B cell (primary cell): Measurements from ENCODE around the gene LPCAT3. TPM values are rescaled to one million over a fixed set of nuclear protein-coding genes. Genes with fewer than 3 reads are reported as not detected.
A peak's percentile ranks its signal among the peaks of the same experiment; 100 is the strongest.

Experiments used
- ATAC-seq: fragments of 200-7000 bp; cut with Tn5 transposase; one replicate; pipeline ENCODE4 v1.10.0; 2021; ENCODE audit warnings: low read depth, mild to moderate bottlenecking, moderate number of reproducible peaks, moderate library complexity
- CTCF ChIA-PET: fragments of 350-600 bp; sonication (Branson Sonifier 250); formaldehyde crosslinking; loops from one replicate; lab custom pipeline; 2021; ENCODE audit warnings: antibody characterized with exemption, inconsistent platforms; lab: Charles Lee
- POLR2A ChIA-PET: fragments of 350-600 bp; sonication (Branson Sonifier 250); formaldehyde crosslinking; loops from one replicate; lab custom pipeline; 2021; ENCODE audit warnings: antibody characterized with exemption; lab: Charles Lee
- DNase-seq: peaks from one replicate; pipeline ENCODE4 v3.0.0; 2013
- H2AFZ ChIP-seq: 2 replicates; pipeline ENCODE4 v1.6.1; 2012; ENCODE audit warnings: mild to moderate bottlenecking, low read depth, low read length; ENCODE audit not compliant: insufficient read depth, poor library complexity, severe bottlenecking
- H3K27ac ChIP-seq, 2 donors: 1 replicate in 1 of 2; 2 replicates in 1 of 2; pipeline ENCODE4 v1.5.1; 2012 to 2013; ENCODE audit warnings: low read length in 2 of 2, mild to moderate bottlenecking in 2 of 2, moderate library complexity in 1 of 2
- H3K27me3 ChIP-seq, 4 experiments: fragments of 200-600 bp in 1 of 4; sonication (generic) in 1 of 4; replicated peaks in 1 of 4; 1 replicate in 2 of 4; 2 replicates in 2 of 4; pipeline versions ENCODE4 v1.6.1 to v1.7.0; 2013 to 2016; ENCODE audit warnings: low read length in 3 of 4, mild to moderate bottlenecking in 2 of 4, mixed read lengths in 1 of 4, moderate library complexity in 1 of 4; ENCODE audit not compliant: insufficient read depth in 4 of 4, control insufficient read depth in 3 of 4; ENCODE audit errors: control extremely low read depth in 1 of 4
- H3K36me3 ChIP-seq, 2 experiments: replicated peaks in 1 of 2; 1 replicate in 1 of 2; 2 replicates in 1 of 2; pipeline versions ENCODE4 v1.6.1 to v1.7.1; 2013; ENCODE audit warnings: low read length in 1 of 2; ENCODE audit not compliant: insufficient read depth in 2 of 2, control insufficient read depth in 1 of 2; ENCODE audit errors: control extremely low read depth in 1 of 2, extremely low read depth in 1 of 2
- H3K4me1 ChIP-seq, 2 donors: fragments of 200-600 bp in 1 of 2; sonication (generic) in 1 of 2; 1 replicate in 1 of 2; 2 replicates in 1 of 2; pipeline versions ENCODE4 v1.5.1 to v1.6.1; 2013 to 2017; ENCODE audit warnings: low read length in 2 of 2; ENCODE audit not compliant: control insufficient read depth in 2 of 2, insufficient read depth in 2 of 2
- H3K4me2 ChIP-seq: replicated peaks from 2 replicates; pipeline ENCODE3; 2012; ENCODE audit warnings: mild to moderate bottlenecking, low read depth, low read length; ENCODE audit not compliant: poor library complexity, severe bottlenecking
- H3K4me3 ChIP-seq, 5 experiments: fragments of 200-600 bp in 1 of 5; sonication (generic) in 1 of 5; 1 replicate in 3 of 5; 2 replicates in 2 of 5; pipeline versions ENCODE4 v1.5.1 to v1.7.0; 2011 to 2016; ENCODE audit warnings: low read length in 4 of 5, mild to moderate bottlenecking in 4 of 5, low read depth in 2 of 5, control low read depth in 1 of 5, moderate library complexity in 1 of 5; ENCODE audit not compliant: insufficient read depth in 1 of 5; ENCODE audit errors: control extremely low read depth in 1 of 5, extremely low read depth in 1 of 5
- H3K79me2 ChIP-seq: fragments of 200-600 bp; sonication (generic); one replicate; pipeline ENCODE4 v1.6.0; 2016; ENCODE audit warnings: low read length; ENCODE audit not compliant: control insufficient read depth, insufficient read depth
- H3K9ac ChIP-seq: fragments of 200-600 bp; sonication (generic); 2 replicates; pipeline ENCODE4 v1.6.1; 2017; ENCODE audit warnings: mild to moderate bottlenecking, low read length, moderate library complexity
- H3K9me3 ChIP-seq, 3 donors: one replicate each; pipeline versions ENCODE4 v1.6.1 to v1.7.1; 2013; ENCODE audit warnings: low read length in 2 of 3; ENCODE audit not compliant: control insufficient read depth in 2 of 3, insufficient read depth in 1 of 3; ENCODE audit errors: control extremely low read depth in 1 of 3
- H4K20me1 ChIP-seq: 2 replicates; pipeline ENCODE4 v1.6.0; 2012; ENCODE audit warnings: mild to moderate bottlenecking, low read length; ENCODE audit not compliant: insufficient read depth, control insufficient read depth, poor library complexity, severe bottlenecking
- H3K27ac Mint-ChIP-seq: one replicate; pipeline ENCODE4 v1.8.0; 2021; ENCODE audit warnings: mixed read lengths
- H3K27me3 Mint-ChIP-seq: one replicate; pipeline ENCODE4 v1.8.0; 2021; ENCODE audit warnings: mixed read lengths
- H3K4me1 Mint-ChIP-seq: one replicate; pipeline ENCODE4 v1.8.0; 2021; ENCODE audit warnings: mixed read lengths
- H3K4me3 Mint-ChIP-seq: one replicate; pipeline ENCODE4 v1.8.0; 2021; ENCODE audit warnings: mixed read lengths
- H3K9me3 Mint-ChIP-seq: one replicate; pipeline ENCODE4 v1.8.0; 2022; ENCODE audit warnings: mixed read lengths; ENCODE audit not compliant: insufficient read depth
- EZH2 ChIP-seq: IDR thresholded peaks from 2 replicates; pipeline ENCODE4 v1.6.1; 2012; ENCODE audit warnings: borderline replicate concordance, low read depth, mild to moderate bottlenecking, moderate library complexity, low read length; ENCODE audit not compliant: insufficient read depth, poor library complexity, severe bottlenecking
- WGBS: methylation state at CpG from one replicate; pipeline ENCODE4 v1.1.5; 2013; ENCODE audit warnings: missing lambda C conversion rate; ENCODE audit not compliant: insufficient coverage; 5-methylcytosine and 5-hydroxymethylcytosine counted together
- intact Hi-C: fragments of 100-400 bp; cut with micrococcal nuclease; formaldehyde crosslinking; loops from one replicate; pipeline ENCODE4 v1.10.0; 2022
- polyA plus RNA-seq: library from polyadenylated mRNA; depleted of rRNA; stranded (reverse); fragments of >200 nt; gene quantifications from 2 replicates; pipeline ENCODE4 v1.2.3, GENCODE V29; 2012
- total RNA-seq, 2 donors: library from RNA; stranded (reverse); fragments of 120-200 nt in 1 of 2; gene quantifications; 1 replicate in 1 of 2; 2 replicates in 1 of 2; pipeline versions ENCODE4 v1.2.3 to v1.2.4, GENCODE V29; 2013 to 2022
- TF ChIP-seq, protein P1 (sequence below): fragments of 200-600 bp; IDR thresholded peaks from one replicate; pipeline ENCODE4 v1.8.0; 2022; ENCODE audit warnings: antibody characterized with exemption, mild to moderate bottlenecking

LPCAT3 gene
- total and polyA plus RNA-seq, 2 donors (not counting 1 experiment from before 2014, with no cell fraction given) = 17.6 to 26.2 TPM

DNA sequence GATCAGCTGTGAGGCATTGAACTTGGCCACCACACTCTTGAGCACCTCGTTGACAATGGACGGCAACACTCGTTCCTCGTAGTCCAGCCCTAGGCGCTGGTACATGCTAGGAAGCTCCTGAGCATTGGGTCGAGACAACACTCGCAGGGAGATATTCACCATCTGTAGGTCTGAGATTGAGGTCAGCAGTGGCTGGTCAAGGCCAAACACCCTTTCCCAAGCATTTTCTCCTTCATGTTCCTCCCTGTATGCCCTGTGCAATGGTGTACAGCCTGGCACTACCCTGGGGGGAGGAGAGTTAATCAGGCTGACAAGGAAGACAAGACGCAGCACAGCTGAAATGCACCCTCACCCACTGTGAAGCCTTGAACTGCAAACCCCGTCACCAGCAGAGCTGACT, 49.9 kb downstream of the LPCAT3 start:
- ChIA-PET POLR2A (interaction anchor here (1.0 to 3.0 kb wide), 4 partner anchors 10 to 95 kb away, joined by 3 to 23 read pairs (median 6); partner anchors contain the start of genes C12orf57, PTPN6, RNU7-1 and SPSB2), CTCF (interaction anchor here (0.8 to 3.0 kb wide), 17 partner anchors 8 to 121 kb away, joined by 3 to 68 read pairs (median 5); partner anchors contain the start of genes C12orf57, PTPN6, RNU7-1 and SPSB2)
- no peak for ATAC-seq
- intact Hi-C loops = no loop called here
- no peak overlapping the region for H3K27ac Mint-ChIP-seq
- peak overlapping the region; percentile 100 for H3K4me3 Mint-ChIP-seq
- no peak for DNase-seq
- H3K79me2 ChIP-seq = peaks cover 59% of the 10 kb centered on the region
- H4K20me1 ChIP-seq = peaks cover 14% of the 10 kb centered on the region
- H3K27me3 ChIP-seq = no peaks in the 10 kb centered on the region
- peaks cover 53% of the 10 kb centered on the region for H3K4me1 Mint-ChIP-seq
- no peak overlapping the region for H3K27ac ChIP-seq
- H2AFZ ChIP-seq = no peak overlapping the region
- 98% methylated on average over 8 of the region's 9 CpGs for WGBS
- H3K4me1 ChIP-seq = peaks cover 34 to 45% of the 10 kb centered on the region in 2 donors
- H3K9ac ChIP-seq = no peak overlapping the region
- TF ChIP-seq EZH2 = no peak
- TF ChIP-seq, protein P1, sequence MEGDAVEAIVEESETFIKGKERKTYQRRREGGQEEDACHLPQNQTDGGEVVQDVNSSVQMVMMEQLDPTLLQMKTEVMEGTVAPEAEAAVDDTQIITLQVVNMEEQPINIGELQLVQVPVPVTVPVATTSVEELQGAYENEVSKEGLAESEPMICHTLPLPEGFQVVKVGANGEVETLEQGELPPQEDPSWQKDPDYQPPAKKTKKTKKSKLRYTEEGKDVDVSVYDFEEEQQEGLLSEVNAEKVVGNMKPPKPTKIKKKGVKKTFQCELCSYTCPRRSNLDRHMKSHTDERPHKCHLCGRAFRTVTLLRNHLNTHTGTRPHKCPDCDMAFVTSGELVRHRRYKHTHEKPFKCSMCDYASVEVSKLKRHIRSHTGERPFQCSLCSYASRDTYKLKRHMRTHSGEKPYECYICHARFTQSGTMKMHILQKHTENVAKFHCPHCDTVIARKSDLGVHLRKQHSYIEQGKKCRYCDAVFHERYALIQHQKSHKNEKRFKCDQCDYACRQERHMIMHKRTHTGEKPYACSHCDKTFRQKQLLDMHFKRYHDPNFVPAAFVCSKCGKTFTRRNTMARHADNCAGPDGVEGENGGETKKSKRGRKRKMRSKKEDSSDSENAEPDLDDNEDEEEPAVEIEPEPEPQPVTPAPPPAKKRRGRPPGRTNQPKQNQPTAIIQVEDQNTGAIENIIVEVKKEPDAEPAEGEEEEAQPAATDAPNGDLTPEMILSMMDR = no peak
- peaks cover 0 to 42% of the 10 kb centered on the region in 2 experiments for H3K36me3 ChIP-seq
- H3K9me3 Mint-ChIP-seq = no peaks in the 10 kb centered on the region
- H3K4me3 ChIP-seq = no peak overlapping the region
- no peak overlapping the region for H3K4me2 ChIP-seq
- no peaks in the 10 kb centered on the region for H3K27me3 Mint-ChIP-seq
- H3K9me3 ChIP-seq = no peaks in the 10 kb centered on the region

DNA sequence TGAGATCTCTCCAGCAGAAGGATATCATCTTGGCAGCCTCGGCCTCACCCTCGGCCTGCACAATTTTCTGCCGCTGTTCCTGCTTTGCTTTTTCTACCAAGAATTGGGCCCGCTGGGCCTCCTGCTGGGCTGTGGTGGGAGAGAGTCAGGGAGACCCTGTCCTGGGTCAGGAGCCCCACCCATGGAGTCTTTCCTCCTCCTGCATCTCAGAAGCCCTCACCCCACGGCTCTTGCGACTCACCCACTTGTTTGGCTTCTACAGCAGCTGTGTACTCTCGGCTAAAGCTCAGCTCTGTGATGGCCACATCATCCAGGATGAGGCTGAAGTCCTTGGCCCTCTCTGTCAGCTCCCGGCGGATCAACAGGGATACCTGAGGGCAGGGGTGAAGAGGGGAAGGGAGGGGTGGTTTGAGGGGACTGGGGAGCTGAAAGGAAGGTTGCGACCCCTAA, 50.6 kb downstream of the LPCAT3 start:
- intact Hi-C loops = no loop called here
- ChIA-PET POLR2A (interaction anchor here (1.8 to 3.0 kb wide), 2 partner anchors 24 to 95 kb away, joined by 3 to 23 read pairs; partner anchors contain the start of genes C12orf57, RNU7-1 and SPSB2), CTCF (interaction anchor here (0.8 to 3.0 kb wide), 12 partner anchors 9 to 122 kb away, joined by 3 to 68 read pairs (median 5); partner anchors contain the start of genes C12orf57, PTPN6, RNU7-1 and SPSB2)
- whole genome bisulfite sequencing = 90% methylated on average over 5 of the region's 10 CpGs
- Mint-ChIP-seq H3K27ac (no peak overlapping the region), H3K4me3 (no peak overlapping the region), H3K27me3 (no peaks in the 10 kb centered on the region), H3K9me3 (no peaks in the 10 kb centered on the region), H3K4me1 (peaks cover 59% of the 10 kb centered on the region)
- Histone ChIP-seq H3K9me3 (no peaks in the 10 kb centered on the region), H3K27me3 (no peaks in the 10 kb centered on the region), H3K4me3 (no peak overlapping the region), H2AFZ (no peak overlapping the region), H3K4me1 (peaks cover 40 to 53% of the 10 kb centered on the region in 2 donors), H4K20me1 (peaks cover 14% of the 10 kb centered on the region), H3K36me3 (peaks cover 0 to 42% of the 10 kb centered on the region in 2 experiments), H3K79me2 (peaks cover 52% of the 10 kb centered on the region), H3K4me2 (no peak overlapping the region), H3K27ac (no peak overlapping the region), H3K9ac (no peak overlapping the region)
- no peak for TF ChIP-seq EZH2
- TF ChIP-seq, protein P1 = no peak
- DNase-seq (no peak), ATAC-seq (no peak)
